ENCODE data around the gene PPRC1.

DNA sequence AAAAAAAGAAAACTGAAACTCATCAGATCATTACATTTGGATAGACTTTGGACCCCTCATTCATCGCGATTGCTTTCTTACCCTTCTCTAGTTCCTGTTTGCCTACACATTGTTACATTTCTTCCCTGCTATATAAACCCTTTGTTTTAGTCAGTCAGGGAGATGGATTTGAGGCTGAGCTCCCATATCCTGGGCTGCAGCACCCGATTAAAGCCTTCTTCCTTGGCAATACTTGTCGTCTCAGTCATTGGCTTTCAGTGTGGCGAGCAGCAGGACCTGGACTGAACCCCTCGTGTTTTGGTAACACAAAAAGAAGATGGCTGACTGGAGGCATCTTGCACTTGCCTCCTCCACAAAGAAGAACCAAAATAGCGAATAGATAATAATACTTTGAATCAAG, 59.1 kb downstream of the PPRC1 start:
- TF ChIP-seq, protein P1, sequence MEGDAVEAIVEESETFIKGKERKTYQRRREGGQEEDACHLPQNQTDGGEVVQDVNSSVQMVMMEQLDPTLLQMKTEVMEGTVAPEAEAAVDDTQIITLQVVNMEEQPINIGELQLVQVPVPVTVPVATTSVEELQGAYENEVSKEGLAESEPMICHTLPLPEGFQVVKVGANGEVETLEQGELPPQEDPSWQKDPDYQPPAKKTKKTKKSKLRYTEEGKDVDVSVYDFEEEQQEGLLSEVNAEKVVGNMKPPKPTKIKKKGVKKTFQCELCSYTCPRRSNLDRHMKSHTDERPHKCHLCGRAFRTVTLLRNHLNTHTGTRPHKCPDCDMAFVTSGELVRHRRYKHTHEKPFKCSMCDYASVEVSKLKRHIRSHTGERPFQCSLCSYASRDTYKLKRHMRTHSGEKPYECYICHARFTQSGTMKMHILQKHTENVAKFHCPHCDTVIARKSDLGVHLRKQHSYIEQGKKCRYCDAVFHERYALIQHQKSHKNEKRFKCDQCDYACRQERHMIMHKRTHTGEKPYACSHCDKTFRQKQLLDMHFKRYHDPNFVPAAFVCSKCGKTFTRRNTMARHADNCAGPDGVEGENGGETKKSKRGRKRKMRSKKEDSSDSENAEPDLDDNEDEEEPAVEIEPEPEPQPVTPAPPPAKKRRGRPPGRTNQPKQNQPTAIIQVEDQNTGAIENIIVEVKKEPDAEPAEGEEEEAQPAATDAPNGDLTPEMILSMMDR (IDR thresholded peaks at IDR 0.05): no peak
- TF ChIP-seq, protein P2, sequence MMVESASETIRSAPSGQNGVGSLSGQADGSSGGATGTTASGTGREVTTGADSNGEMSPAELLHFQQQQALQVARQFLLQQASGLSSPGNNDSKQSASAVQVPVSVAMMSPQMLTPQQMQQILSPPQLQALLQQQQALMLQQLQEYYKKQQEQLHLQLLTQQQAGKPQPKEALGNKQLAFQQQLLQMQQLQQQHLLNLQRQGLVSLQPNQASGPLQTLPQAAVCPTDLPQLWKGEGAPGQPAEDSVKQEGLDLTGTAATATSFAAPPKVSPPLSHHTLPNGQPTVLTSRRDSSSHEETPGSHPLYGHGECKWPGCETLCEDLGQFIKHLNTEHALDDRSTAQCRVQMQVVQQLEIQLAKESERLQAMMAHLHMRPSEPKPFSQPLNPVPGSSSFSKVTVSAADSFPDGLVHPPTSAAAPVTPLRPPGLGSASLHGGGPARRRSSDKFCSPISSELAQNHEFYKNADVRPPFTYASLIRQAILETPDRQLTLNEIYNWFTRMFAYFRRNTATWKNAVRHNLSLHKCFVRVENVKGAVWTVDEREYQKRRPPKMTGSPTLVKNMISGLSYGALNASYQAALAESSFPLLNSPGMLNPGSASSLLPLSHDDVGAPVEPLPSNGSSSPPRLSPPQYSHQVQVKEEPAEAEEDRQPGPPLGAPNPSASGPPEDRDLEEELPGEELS (CRISPR knock-in tag; IDR thresholded peaks at IDR 0.05): no peak
- TF ChIP-seq, protein P3, sequence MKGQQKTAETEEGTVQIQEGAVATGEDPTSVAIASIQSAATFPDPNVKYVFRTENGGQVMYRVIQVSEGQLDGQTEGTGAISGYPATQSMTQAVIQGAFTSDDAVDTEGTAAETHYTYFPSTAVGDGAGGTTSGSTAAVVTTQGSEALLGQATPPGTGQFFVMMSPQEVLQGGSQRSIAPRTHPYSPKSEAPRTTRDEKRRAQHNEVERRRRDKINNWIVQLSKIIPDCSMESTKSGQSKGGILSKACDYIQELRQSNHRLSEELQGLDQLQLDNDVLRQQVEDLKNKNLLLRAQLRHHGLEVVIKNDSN (CRISPR knock-in tag; IDR thresholded peaks at IDR 0.05): no peak
- TF ChIP-seq, protein P4, sequence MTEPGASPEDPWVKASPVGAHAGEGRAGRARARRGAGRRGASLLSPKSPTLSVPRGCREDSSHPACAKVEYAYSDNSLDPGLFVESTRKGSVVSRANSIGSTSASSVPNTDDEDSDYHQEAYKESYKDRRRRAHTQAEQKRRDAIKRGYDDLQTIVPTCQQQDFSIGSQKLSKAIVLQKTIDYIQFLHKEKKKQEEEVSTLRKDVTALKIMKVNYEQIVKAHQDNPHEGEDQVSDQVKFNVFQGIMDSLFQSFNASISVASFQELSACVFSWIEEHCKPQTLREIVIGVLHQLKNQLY (CRISPR knock-in tag; IDR thresholded peaks at IDR 0.05): no peak
- TF ChIP-seq, protein P5, sequence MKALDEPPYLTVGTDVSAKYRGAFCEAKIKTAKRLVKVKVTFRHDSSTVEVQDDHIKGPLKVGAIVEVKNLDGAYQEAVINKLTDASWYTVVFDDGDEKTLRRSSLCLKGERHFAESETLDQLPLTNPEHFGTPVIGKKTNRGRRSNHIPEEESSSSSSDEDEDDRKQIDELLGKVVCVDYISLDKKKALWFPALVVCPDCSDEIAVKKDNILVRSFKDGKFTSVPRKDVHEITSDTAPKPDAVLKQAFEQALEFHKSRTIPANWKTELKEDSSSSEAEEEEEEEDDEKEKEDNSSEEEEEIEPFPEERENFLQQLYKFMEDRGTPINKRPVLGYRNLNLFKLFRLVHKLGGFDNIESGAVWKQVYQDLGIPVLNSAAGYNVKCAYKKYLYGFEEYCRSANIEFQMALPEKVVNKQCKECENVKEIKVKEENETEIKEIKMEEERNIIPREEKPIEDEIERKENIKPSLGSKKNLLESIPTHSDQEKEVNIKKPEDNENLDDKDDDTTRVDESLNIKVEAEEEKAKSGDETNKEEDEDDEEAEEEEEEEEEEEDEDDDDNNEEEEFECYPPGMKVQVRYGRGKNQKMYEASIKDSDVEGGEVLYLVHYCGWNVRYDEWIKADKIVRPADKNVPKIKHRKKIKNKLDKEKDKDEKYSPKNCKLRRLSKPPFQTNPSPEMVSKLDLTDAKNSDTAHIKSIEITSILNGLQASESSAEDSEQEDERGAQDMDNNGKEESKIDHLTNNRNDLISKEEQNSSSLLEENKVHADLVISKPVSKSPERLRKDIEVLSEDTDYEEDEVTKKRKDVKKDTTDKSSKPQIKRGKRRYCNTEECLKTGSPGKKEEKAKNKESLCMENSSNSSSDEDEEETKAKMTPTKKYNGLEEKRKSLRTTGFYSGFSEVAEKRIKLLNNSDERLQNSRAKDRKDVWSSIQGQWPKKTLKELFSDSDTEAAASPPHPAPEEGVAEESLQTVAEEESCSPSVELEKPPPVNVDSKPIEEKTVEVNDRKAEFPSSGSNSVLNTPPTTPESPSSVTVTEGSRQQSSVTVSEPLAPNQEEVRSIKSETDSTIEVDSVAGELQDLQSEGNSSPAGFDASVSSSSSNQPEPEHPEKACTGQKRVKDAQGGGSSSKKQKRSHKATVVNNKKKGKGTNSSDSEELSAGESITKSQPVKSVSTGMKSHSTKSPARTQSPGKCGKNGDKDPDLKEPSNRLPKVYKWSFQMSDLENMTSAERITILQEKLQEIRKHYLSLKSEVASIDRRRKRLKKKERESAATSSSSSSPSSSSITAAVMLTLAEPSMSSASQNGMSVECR (CRISPR knock-in tag; IDR thresholded peaks at IDR 0.05; ENCODE audit: borderline replicate concordance): no peak

All from WTC11 (cell line).